CD4-positive, CD25-positive, alpha-beta regulatory T cell (primary cell): Measurements from ENCODE around the gene TUBD1. TPM values are rescaled to one million over a fixed set of nuclear protein-coding genes. Genes with fewer than 3 reads are reported as not detected.

ENCODE experiments used
- ATAC-seq, 2 donors: fragments of 150-1000 bp; cut with Tn5 transposase; one replicate each; pipeline ENCODE4 v1.10.0; 2021; ENCODE audit warnings: low read depth in 2 of 2, moderate number of reproducible peaks in 2 of 2, moderate library complexity in 1 of 2
- DNase-seq, 3 donors: peaks; one replicate each; pipeline versions ENCODE4 v3.0.0 to v3.0.0-alpha.2; 2012 to 2022; ENCODE audit warnings: mixed read lengths in 1 of 3
- H3K27ac ChIP-seq: one replicate; pipeline ENCODE4 v1.7.0; 2013; ENCODE audit warnings: mild to moderate bottlenecking, low read length; ENCODE audit not compliant: insufficient read depth, poor library complexity, severe bottlenecking
- H3K27me3 ChIP-seq: one replicate; pipeline ENCODE4 v1.7.0; 2013; ENCODE audit warnings: low read length; ENCODE audit not compliant: control insufficient read depth, insufficient read depth
- H3K36me3 ChIP-seq: one replicate; pipeline ENCODE4 v1.7.0; 2013; ENCODE audit warnings: mild to moderate bottlenecking, low read length, moderate library complexity; ENCODE audit not compliant: control insufficient read depth, insufficient read depth
- H3K4me1 ChIP-seq: 2 replicates; pipeline ENCODE4 v1.7.0; 2013; ENCODE audit warnings: mild to moderate bottlenecking, low read length; ENCODE audit not compliant: insufficient read depth, control insufficient read depth, poor library complexity, severe bottlenecking
- H3K4me3 ChIP-seq: one replicate; pipeline ENCODE4 v1.7.0; 2013; ENCODE audit warnings: low read depth, mild to moderate bottlenecking, low read length, moderate library complexity
- H3K9me3 ChIP-seq, 2 experiments: 1 replicate in 1 of 2; 2 replicates in 1 of 2; pipeline ENCODE4 v1.7.0; 2013; ENCODE audit warnings: low read length in 2 of 2, mild to moderate bottlenecking in 1 of 2, moderate library complexity in 1 of 2; ENCODE audit not compliant: control insufficient read depth in 2 of 2
- H3K27ac Mint-ChIP-seq, 3 donors: one replicate each; pipeline ENCODE4 v1.8.0; 2020 to 2022; ENCODE audit warnings: mild to moderate bottlenecking in 3 of 3, mixed read lengths in 3 of 3, moderate library complexity in 2 of 3
- H3K27me3 Mint-ChIP-seq: one replicate; pipeline ENCODE4 v1.8.0; 2022; ENCODE audit warnings: mild to moderate bottlenecking, mixed read lengths
- H3K36me3 Mint-ChIP-seq: one replicate; pipeline ENCODE4 v1.8.0; 2020; ENCODE audit warnings: mixed read lengths
- H3K4me1 Mint-ChIP-seq, 4 donors: one replicate each; pipeline ENCODE4 v1.8.0; 2020 to 2022; ENCODE audit warnings: mixed read lengths in 4 of 4, mild to moderate bottlenecking in 1 of 4
- H3K4me3 Mint-ChIP-seq, 4 donors: one replicate each; pipeline ENCODE4 v1.8.0; 2020 to 2022; ENCODE audit warnings: mild to moderate bottlenecking in 4 of 4, mixed read lengths in 4 of 4, moderate library complexity in 3 of 4
- H3K9me3 Mint-ChIP-seq, 7 donors: one replicate each; pipeline ENCODE4 v1.8.0; 2020 to 2022; ENCODE audit warnings: mixed read lengths in 7 of 7, mild to moderate bottlenecking in 3 of 7, moderate library complexity in 2 of 7
- polyA plus RNA-seq, 4 donors: library from polyadenylated mRNA; unstranded; fragments of 300-500 nt; fragmentation: Illumina TruSeq; gene quantifications; one replicate each; pipeline ENCODE4 v1.2.3, GENCODE V29; 2021
- total RNA-seq: library from RNA; stranded (reverse); gene quantifications from one replicate; pipeline ENCODE4 v1.2.3, GENCODE V29; 2022

TUBD1 gene
- total and polyA plus RNA-seq, 5 donors from 2014 or later = 16.3 to 28.2 (median 23.9) TPM

- H3K4me1 ChIP-seq = no peaks in the 10 kb centered on the region
- peaks cover 0 to 1% (median 0%) of the 10 kb centered on the region in 7 donors for H3K9me3 Mint-ChIP-seq
- no peaks in the 10 kb centered on the region for H3K27me3 ChIP-seq
- ATAC-seq (no peak), DNase-seq (no peak)
- peaks cover 41% of the 10 kb centered on the region for H3K36me3 Mint-ChIP-seq
- H3K36me3 ChIP-seq = peaks cover 82% of the 10 kb centered on the region
- H3K27ac ChIP-seq = no peak overlapping the region
- no peak overlapping the region for H3K4me3 Mint-ChIP-seq
- no peaks in the 10 kb centered on the region for H3K27me3 Mint-ChIP-seq
- H3K9me3 ChIP-seq = no peaks in the 10 kb centered on the region
- H3K4me1 Mint-ChIP-seq = peaks cover 0 to 15% (median 7%) of the 10 kb centered on the region in 4 donors
- no peak overlapping the region for H3K27ac Mint-ChIP-seq
- H3K4me3 ChIP-seq = no peak overlapping the region
Observed at GRCh38 chr17:59916446-59916845, 23.7 kb upstream of the TUBD1 start.

GRCh38 chr17:59914274-59914854 is 21.6 kb upstream of the TUBD1 start:
- DNase-seq (peak in 2 of 3 donors; percentile 64 to 65), ATAC-seq (peak in 1 of 2 donors; percentile 58)
- H3K27me3 Mint-ChIP-seq = no peaks in the 10 kb centered on the region
- no peaks in the 10 kb centered on the region for H3K27me3 ChIP-seq
- H3K36me3 Mint-ChIP-seq = peaks cover 43% of the 10 kb centered on the region
- H3K27ac Mint-ChIP-seq = no peak overlapping the region
- no peak overlapping the region for H3K4me3 Mint-ChIP-seq
- H3K4me1 ChIP-seq = no peaks in the 10 kb centered on the region
- H3K27ac ChIP-seq = no peak overlapping the region
- H3K4me3 ChIP-seq = no peak overlapping the region
- H3K9me3 Mint-ChIP-seq = peaks cover 0 to 1% (median 0%) of the 10 kb centered on the region in 7 donors
- H3K9me3 ChIP-seq = no peaks in the 10 kb centered on the region
- H3K4me1 Mint-ChIP-seq = peaks cover 3 to 22% (median 7%) of the 10 kb centered on the region in 4 donors
- H3K36me3 ChIP-seq = peaks cover 70% of the 10 kb centered on the region

GRCh38 chr17:59907467-59907866 is 14.7 kb upstream of the TUBD1 start:
- Histone ChIP-seq H3K27me3 (no peaks in the 10 kb centered on the region), H3K36me3 (peaks cover 28% of the 10 kb centered on the region), H3K9me3 (no peaks in the 10 kb centered on the region), H3K27ac (no peak overlapping the region), H3K4me1 (no peaks in the 10 kb centered on the region), H3K4me3 (no peak overlapping the region)
- ATAC-seq (no peak), DNase-seq (no peak)
- Mint-ChIP-seq H3K9me3 (no peaks in the 10 kb centered on the region), H3K27ac (no peak overlapping the region), H3K4me1 (peaks cover 8 to 31% (median 21%) of the 10 kb centered on the region in 4 donors), H3K27me3 (no peaks in the 10 kb centered on the region), H3K36me3 (peaks cover 16% of the 10 kb centered on the region), H3K4me3 (no peak overlapping the region)

GRCh38 chr17:59903455-59903854 is 10.7 kb upstream of the TUBD1 start:
- peaks cover 0 to 51% (median 30%) of the 10 kb centered on the region in 4 donors for H3K4me1 Mint-ChIP-seq
- no peaks in the 10 kb centered on the region for H3K4me1 ChIP-seq
- H3K36me3 Mint-ChIP-seq = peaks cover 7% of the 10 kb centered on the region
- ATAC-seq = no peak
- H3K27ac ChIP-seq = no peak overlapping the region
- H3K9me3 ChIP-seq = no peaks in the 10 kb centered on the region
- H3K27me3 ChIP-seq = no peaks in the 10 kb centered on the region
- H3K27me3 Mint-ChIP-seq = no peaks in the 10 kb centered on the region
- DNase-seq = no peak
- no peak overlapping the region for H3K4me3 ChIP-seq
- peaks cover 13% of the 10 kb centered on the region for H3K36me3 ChIP-seq
- H3K27ac Mint-ChIP-seq = no peak overlapping the region
- H3K4me3 Mint-ChIP-seq = no peak overlapping the region
- no peaks in the 10 kb centered on the region for H3K9me3 Mint-ChIP-seq

- Mint-ChIP-seq H3K9me3 (no peaks in the 10 kb centered on the region), H3K36me3 (peaks cover 4% of the 10 kb centered on the region), H3K4me1 (peaks cover 0 to 64% (median 34%) of the 10 kb centered on the region in 4 donors), H3K27ac (no peak overlapping the region), H3K27me3 (no peaks in the 10 kb centered on the region), H3K4me3 (no peak overlapping the region)
- no peaks in the 10 kb centered on the region for H3K4me1 ChIP-seq
- DNase-seq (no peak), ATAC-seq (no peak)
- no peak overlapping the region for H3K27ac ChIP-seq
- H3K9me3 ChIP-seq = no peaks in the 10 kb centered on the region
- H3K36me3 ChIP-seq = peaks cover 9% of the 10 kb centered on the region
- no peak overlapping the region for H3K4me3 ChIP-seq
- no peaks in the 10 kb centered on the region for H3K27me3 ChIP-seq
Observed at GRCh38 chr17:59901604-59902003, 8.9 kb upstream of the TUBD1 start.

- Histone ChIP-seq H3K9me3 (no peaks in the 10 kb centered on the region), H3K4me3 (peak overlapping the region; percentile 21), H3K27me3 (no peaks in the 10 kb centered on the region), H3K27ac (no peak overlapping the region), H3K4me1 (peaks cover 9% of the 10 kb centered on the region), H3K36me3 (peaks cover 9% of the 10 kb centered on the region)
- ATAC-seq (peak; percentile 87 to 90), DNase-seq (no peak)
- H3K4me3 Mint-ChIP-seq = peak overlapping the region in 1 of 4 donors; percentile 6
- H3K4me1 Mint-ChIP-seq = peaks cover 0 to 61% (median 30%) of the 10 kb centered on the region in 4 donors
- peak overlapping the region in 2 of 3 donors; percentile 25 to 45 for H3K27ac Mint-ChIP-seq
- no peaks in the 10 kb centered on the region for H3K27me3 Mint-ChIP-seq
- no peaks in the 10 kb centered on the region for H3K9me3 Mint-ChIP-seq
- peaks cover 4% of the 10 kb centered on the region for H3K36me3 Mint-ChIP-seq
Observed at GRCh38 chr17:59899099-59899498, 6.4 kb upstream of the TUBD1 start.

- ATAC-seq = no peak
- Mint-ChIP-seq H3K27ac (peak overlapping the region in 1 of 3 donors; percentile 30), H3K27me3 (no peaks in the 10 kb centered on the region), H3K36me3 (no peaks in the 10 kb centered on the region), H3K4me1 (peaks cover 0 to 73% (median 34%) of the 10 kb centered on the region in 4 donors), H3K9me3 (peaks cover 0 to under 1% (median 0%) of the 10 kb centered on the region in 7 donors), H3K4me3 (peak overlapping the region in 1 of 4 donors; percentile 57)
- H3K4me1 ChIP-seq = peaks cover 16% of the 10 kb centered on the region
- H3K27ac ChIP-seq = no peak overlapping the region
- no peaks in the 10 kb centered on the region for H3K9me3 ChIP-seq
- DNase-seq = no peak
- no peaks in the 10 kb centered on the region for H3K27me3 ChIP-seq
- H3K4me3 ChIP-seq = no peak overlapping the region
- H3K36me3 ChIP-seq = peaks cover 2% of the 10 kb centered on the region
Observed at GRCh38 chr17:59897090-59897489, 4.3 kb upstream of the TUBD1 start.

- Histone ChIP-seq H3K4me1 (peaks cover 35% of the 10 kb centered on the region), H3K27ac (peak overlapping the region; percentile 96), H3K27me3 (no peaks in the 10 kb centered on the region), H3K9me3 (no peaks in the 10 kb centered on the region), H3K4me3 (peak overlapping the region; percentile 89), H3K36me3 (peaks cover 10% of the 10 kb centered on the region)
- no peak for ATAC-seq
- Mint-ChIP-seq H3K27me3 (no peaks in the 10 kb centered on the region), H3K4me3 (peak overlapping the region; percentile 96 to 100 (median 98)), H3K9me3 (peaks cover 0 to 2% (median 0%) of the 10 kb centered on the region in 7 donors), H3K4me1 (peaks cover 6 to 73% (median 37%) of the 10 kb centered on the region in 4 donors), H3K36me3 (peaks cover 5% of the 10 kb centered on the region), H3K27ac (peak overlapping the region; percentile 97 to 100 (median 100))
- DNase-seq = no peak
Observed at GRCh38 chr17:59893676-59894100, 945 bp upstream of the TUBD1 start.
